ENCODE data around the gene COX7B2. TPM values are rescaled to one million over a fixed set of nuclear protein-coding genes. Genes with fewer than 3 reads are reported as not detected.

The COX7B2 gene
- total RNA-seq, 2 experiments from 2014 or later: not detected

DNA sequence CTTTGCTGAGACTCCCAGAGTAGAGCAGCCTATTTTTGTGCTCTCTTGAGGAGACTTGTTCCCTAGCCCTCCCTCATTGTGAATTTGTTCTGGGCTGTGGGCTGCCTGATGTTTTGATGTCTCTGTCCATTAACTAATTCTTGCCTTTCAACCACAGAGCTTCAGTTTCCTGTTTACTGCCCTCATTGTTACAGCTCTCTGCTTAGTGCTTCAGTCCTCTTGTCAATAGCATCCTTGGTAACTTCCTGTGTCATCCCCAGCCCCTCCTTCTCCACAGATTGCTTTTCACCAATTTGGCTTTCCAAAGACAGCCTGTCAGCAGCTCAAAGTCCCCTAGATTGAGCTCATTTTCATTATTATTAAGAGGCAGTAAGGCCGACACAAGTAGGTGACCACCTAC is 69.9 kb downstream of the COX7B2 start:
- H3K27me3 ChIP-seq (ENCODE audit: control insufficient read depth in 1 of 2, insufficient read depth in 2 of 2, low read length in 2 of 2): no peaks in the 10 kb centered on the region
- intact Hi-C loops (cut with DNase I, micrococcal nuclease): no loop called here
- DNase-seq (peak in 1 of 14 experiments; percentile 37), ATAC-seq (ENCODE audit: poor library complexity) (no peak)
- no peaks in the 10 kb centered on the region for H3K4me1 ChIP-seq (ENCODE audit: insufficient read depth, low read length)
- H3K27me3 Mint-ChIP-seq: no peaks in the 10 kb centered on the region
- H3K4me3 Mint-ChIP-seq: no peak overlapping the region
- ChIA-PET CTCF (no interaction called here), POLR2A (no interaction called here)
- TF ChIP-seq, protein P1, sequence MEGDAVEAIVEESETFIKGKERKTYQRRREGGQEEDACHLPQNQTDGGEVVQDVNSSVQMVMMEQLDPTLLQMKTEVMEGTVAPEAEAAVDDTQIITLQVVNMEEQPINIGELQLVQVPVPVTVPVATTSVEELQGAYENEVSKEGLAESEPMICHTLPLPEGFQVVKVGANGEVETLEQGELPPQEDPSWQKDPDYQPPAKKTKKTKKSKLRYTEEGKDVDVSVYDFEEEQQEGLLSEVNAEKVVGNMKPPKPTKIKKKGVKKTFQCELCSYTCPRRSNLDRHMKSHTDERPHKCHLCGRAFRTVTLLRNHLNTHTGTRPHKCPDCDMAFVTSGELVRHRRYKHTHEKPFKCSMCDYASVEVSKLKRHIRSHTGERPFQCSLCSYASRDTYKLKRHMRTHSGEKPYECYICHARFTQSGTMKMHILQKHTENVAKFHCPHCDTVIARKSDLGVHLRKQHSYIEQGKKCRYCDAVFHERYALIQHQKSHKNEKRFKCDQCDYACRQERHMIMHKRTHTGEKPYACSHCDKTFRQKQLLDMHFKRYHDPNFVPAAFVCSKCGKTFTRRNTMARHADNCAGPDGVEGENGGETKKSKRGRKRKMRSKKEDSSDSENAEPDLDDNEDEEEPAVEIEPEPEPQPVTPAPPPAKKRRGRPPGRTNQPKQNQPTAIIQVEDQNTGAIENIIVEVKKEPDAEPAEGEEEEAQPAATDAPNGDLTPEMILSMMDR (IDR thresholded peaks at IDR 0.05): no peak
- H3K36me3 Mint-ChIP-seq (ENCODE audit: low read depth): no peaks in the 10 kb centered on the region
- no peaks in the 10 kb centered on the region for H3K36me3 ChIP-seq (ENCODE audit: insufficient read depth, low read length)
- no peak overlapping the region for H3K27ac Mint-ChIP-seq
- no peak overlapping the region for H3K27ac ChIP-seq (ENCODE audit: low read depth in 1 of 2, low read length in 2 of 2)
- H3K9me3 ChIP-seq (ENCODE audit: control insufficient read depth in 1 of 2, insufficient read depth in 1 of 2, low read length in 2 of 2): no peaks in the 10 kb centered on the region
- H3K4me1 Mint-ChIP-seq (ENCODE audit: low read depth): no peaks in the 10 kb centered on the region
- no peaks in the 10 kb centered on the region for H3K9me3 Mint-ChIP-seq
- H3K4me3 ChIP-seq (ENCODE audit: low read length): no peak overlapping the region

DNA sequence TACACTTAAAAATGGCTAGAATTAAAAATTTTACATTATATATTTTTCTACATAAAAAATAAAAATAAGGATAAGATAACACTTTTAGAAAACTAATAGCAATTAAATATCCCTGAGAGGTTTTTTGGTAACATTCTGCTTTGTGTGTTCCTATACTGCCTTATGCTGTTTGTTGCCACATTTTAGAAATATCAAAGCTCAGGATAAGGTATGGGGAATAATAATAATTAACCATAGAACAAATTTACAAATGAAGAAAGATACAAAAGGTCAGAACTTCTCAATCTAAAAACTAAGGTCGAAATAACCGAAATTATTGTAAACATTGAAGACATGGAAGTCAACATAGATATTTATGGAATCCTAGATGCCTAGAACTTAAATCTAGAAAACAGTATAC is 71.4 kb downstream of the COX7B2 start:
- Mint-ChIP-seq H3K27ac (no peak overlapping the region), H3K9me3 (no peaks in the 10 kb centered on the region), H3K36me3 (ENCODE audit: low read depth) (no peaks in the 10 kb centered on the region), H3K4me1 (ENCODE audit: low read depth) (no peaks in the 10 kb centered on the region), H3K27me3 (no peaks in the 10 kb centered on the region), H3K4me3 (no peak overlapping the region)
- intact Hi-C loops (cut with DNase I, micrococcal nuclease): no loop called here
- no peaks in the 10 kb centered on the region for H3K9me3 ChIP-seq (ENCODE audit: control insufficient read depth in 1 of 2, insufficient read depth in 1 of 2, low read length in 2 of 2)
- TF ChIP-seq, protein P1 (IDR thresholded peaks at IDR 0.05): no peak
- ChIA-PET POLR2A (no interaction called here), CTCF (no interaction called here)
- DNase-seq (no peak), ATAC-seq (ENCODE audit: poor library complexity) (no peak)
- no peak overlapping the region for H3K27ac ChIP-seq (ENCODE audit: low read depth in 1 of 2, low read length in 2 of 2)
- no peaks in the 10 kb centered on the region for H3K27me3 ChIP-seq (ENCODE audit: control insufficient read depth in 1 of 2, insufficient read depth in 2 of 2, low read length in 2 of 2)
- H3K4me1 ChIP-seq (ENCODE audit: insufficient read depth, low read length): no peaks in the 10 kb centered on the region
- H3K4me3 ChIP-seq (ENCODE audit: low read length): no peak overlapping the region
- H3K36me3 ChIP-seq (ENCODE audit: insufficient read depth, low read length): no peaks in the 10 kb centered on the region

DNA sequence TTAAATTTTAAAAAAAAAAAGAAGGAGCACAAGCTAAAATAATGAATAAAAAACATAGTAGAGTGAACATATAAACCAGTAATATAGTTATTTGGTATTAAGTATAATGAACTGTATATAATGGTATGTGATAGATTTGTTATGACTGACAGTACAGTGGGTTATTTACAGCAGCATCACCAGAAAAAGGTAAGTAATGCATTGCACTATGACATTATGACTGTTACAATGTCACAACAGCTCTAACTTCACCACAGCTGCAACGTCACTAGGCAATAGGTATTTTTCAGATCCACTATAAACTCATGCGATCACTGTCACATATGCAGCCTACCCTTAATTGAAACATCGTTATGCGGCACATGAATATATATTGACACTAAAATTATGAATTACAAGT is 72.5 kb downstream of the COX7B2 start:
- CTCF ChIA-PET: no interaction called here

More for the DNA sequence above, 72.5 kb downstream of the COX7B2 start:
- H3K4me1 ChIP-seq (ENCODE audit: insufficient read depth, low read length): no peaks in the 10 kb centered on the region
- DNase-seq (no peak), ATAC-seq (ENCODE audit: poor library complexity) (no peak)
- intact Hi-C loops (cut with DNase I, micrococcal nuclease): no loop called here
- TF ChIP-seq, protein P1 (IDR thresholded peaks at IDR 0.05): no peak
- Mint-ChIP-seq H3K9me3 (no peaks in the 10 kb centered on the region), H3K27me3 (no peaks in the 10 kb centered on the region), H3K4me3 (no peak overlapping the region), H3K27ac (no peak overlapping the region), H3K36me3 (ENCODE audit: low read depth) (no peaks in the 10 kb centered on the region), H3K4me1 (ENCODE audit: low read depth) (no peaks in the 10 kb centered on the region)
- no peak overlapping the region for H3K27ac ChIP-seq (ENCODE audit: low read depth in 1 of 2, low read length in 2 of 2)
- H3K9me3 ChIP-seq (ENCODE audit: control insufficient read depth in 1 of 2, insufficient read depth in 1 of 2, low read length in 2 of 2): no peaks in the 10 kb centered on the region
- no peak overlapping the region for H3K4me3 ChIP-seq (ENCODE audit: low read length)
- POLR2A ChIA-PET: no interaction called here
- H3K36me3 ChIP-seq (ENCODE audit: insufficient read depth, low read length): no peaks in the 10 kb centered on the region
- H3K27me3 ChIP-seq (ENCODE audit: control insufficient read depth in 1 of 2, insufficient read depth in 2 of 2, low read length in 2 of 2): no peaks in the 10 kb centered on the region

All from CD4-positive, alpha-beta T cell (primary cell).